ENCODE measurements around the gene C9orf152. TPM values are rescaled to one million over a fixed set of nuclear protein-coding genes. Genes with fewer than 3 reads are reported as not detected.

The C9orf152 gene
- total RNA-seq, 1 donor from 2014 or later: not detected

DNA sequence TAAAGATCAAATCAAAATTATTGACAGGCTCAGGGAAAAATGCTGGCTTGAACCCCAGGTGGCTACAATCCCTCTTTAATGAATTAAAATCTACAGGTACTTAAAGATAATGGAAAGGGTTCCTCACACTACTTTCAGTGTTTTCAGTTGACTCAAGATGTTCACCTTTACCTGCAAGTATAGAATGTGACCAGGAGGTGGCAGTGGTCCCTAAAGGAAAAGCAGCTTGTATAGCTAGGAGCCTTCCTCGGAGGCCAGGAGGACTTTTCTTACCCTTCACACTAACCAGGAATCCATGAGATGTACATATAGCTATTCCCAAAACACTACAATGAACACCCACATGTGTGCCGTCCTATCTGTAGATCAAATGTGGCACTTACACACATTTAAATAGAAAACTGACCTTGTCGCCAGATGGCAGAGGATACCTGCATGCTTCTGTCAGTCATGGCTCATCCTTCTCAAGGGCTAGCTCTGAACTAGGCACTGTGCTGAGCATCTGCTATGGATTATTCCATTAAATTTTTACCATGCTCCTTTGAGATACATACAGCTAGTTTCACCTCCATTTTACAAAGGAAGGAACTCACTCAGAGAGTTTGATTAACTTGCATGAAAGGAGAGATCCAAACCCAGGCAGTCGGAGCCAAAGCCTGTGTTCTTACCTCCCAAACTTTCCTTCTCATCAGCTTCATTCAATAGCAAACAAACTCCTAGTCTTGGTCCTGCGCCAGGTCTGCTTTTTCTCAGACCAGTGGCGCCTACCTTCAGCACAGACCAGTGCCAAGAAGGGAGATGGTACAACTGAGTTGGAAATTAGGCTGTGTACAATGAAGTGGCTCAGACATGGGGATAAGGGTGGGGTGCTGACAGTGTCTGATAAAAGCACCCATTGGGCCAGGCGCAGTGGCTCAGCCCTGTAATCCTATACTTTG, 24.5 kb downstream of the C9orf152 start:
- intact Hi-C loops (cut with micrococcal nuclease): loop anchor here (1.0 to 5.0 kb wide), 5 partner anchors 34 to 1115 kb away; partner anchors contain the start of gene TXN

DNA sequence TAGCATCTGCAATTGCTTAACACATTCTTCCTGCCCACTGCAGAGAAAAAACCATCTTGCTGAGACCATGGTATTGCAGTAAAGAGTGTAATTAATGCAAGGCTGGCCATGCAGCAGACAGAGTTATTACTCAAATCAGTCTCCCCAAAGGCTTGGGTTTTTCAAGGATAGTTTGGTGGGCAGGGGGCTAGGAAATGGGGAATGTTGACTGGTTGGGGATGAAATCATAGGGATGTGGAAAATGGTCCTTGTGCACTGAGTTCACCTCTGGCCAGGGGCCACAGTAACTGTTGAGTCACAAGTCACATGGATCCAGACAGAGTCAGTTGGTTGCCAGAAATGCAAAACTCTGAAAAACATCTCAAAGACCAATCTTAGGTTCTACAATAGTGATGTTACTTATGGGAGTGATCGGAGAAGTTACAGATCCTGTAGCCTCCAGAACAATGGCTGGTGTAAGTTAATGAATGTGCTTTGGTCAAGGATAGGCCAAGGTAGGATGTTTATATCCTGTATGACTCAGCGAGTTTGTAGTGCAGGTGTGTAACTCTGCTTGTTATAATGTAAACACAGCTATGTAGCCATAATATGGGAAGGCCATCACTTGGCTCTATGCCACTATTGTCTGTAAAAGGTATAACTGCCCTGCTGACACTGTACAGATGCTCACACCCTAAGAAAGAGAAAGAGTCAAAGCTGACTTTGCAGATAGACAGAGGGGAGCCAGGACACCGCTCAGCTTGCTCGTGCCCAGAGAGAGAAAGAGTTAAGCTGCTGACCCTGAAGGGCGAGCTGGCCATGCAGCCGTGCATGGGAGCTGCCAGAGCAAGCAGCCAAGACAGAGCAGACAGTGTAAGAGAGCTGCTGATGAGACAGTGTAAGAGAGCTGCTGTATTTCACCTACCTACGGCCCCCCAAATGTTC, 27.2 kb downstream of the C9orf152 start:
- intact Hi-C loops (cut with micrococcal nuclease): loop anchor here (5.0 kb wide), 1 partner anchor 77 kb away; the partner anchor contains the start of gene TXN

DNA sequence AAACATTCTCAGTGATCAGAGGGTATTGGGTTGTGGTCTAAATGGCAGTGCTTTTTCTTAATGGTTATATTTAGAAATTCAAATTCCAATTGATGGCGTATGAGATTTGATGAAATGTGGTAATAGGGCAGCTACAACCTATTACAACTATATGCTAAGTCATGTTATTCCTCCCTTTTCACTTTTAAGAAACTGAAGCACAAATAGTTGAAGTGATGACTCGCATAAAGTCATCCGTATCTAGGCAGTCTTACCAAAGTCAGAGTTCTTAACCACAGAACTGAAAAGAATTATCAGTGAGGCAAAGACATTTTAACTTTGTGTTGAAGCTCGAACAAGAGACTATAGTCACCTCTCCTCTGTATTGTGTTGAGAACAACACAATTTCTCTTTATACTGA, 28.2 kb downstream of the C9orf152 start:
- intact Hi-C loops (cut with micrococcal nuclease): loop anchor here (5.0 kb wide), 1 partner anchor 78 kb away; the partner anchor contains the start of gene TXN

DNA sequence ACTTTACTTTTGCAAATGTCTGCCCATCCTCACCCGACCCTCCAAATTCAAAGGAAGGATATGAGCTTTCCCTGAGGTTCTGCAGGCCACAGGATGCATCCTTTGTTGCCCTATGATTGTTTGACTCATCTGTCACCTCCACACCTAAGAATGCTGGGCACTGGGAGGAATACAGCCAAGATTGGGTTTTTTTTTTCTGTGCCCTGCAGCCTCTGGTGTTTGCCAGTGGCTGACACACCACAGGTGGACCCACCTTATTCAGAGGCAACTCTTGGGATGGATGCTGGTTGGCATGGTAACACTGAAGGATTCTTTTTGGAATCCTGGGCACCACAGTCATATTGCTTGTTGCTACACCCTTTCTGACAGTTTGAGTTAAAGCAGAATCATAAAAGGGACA, 29.7 kb downstream of the C9orf152 start:
- intact Hi-C loops (cut with micrococcal nuclease): no loop called here

DNA sequence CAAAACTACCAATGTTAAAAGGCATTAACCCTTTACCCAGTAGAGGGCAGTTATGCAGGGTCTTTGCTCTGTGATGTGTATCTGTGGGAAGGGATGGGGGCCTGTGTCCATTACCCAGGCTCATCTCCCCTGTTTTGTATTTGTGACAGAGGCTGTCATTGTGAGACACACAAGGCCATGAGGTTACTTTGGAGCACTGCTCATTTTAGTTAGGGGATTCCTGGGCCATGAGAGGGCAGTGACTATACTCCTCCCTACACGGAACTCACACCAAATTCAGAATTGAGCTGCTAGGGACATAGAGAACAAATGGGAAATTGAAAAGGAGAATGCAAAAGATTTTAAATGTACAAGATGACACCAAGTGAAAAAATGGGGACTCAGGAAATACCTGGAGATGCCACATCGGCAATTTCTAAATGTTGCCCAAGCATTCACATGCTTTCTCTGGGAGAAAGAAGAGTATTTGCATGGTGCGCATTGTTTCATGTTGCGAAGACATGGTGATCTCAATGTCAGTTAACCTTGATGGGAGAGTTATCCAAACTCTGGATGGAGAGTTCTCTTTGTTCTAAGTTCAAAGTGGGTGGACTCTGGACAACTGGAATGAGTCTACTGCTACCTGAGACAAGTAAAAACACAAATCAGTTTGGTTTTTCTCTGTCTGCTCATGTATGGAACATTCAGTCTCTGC, 32.5 kb downstream of the C9orf152 start:
- intact Hi-C loops (cut with micrococcal nuclease): no loop called here

DNA sequence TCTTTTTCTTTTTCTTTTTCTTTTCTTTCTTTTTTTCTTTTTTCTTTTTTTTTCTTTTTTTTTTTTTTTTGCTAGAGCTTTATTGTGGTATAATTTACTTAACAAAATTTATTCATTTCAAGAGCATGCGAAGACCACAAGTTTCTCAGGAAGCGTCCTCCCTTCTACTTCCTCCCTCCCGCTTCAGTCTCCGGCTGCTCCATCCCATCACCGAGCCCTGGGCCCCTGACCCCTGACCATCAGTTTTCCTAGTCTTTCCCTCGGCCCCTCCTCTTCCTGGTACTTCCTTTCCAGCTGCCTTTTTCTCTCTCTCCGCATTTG, 34.7 kb downstream of the C9orf152 start:
- intact Hi-C loops (cut with micrococcal nuclease): no loop called here

DNA sequence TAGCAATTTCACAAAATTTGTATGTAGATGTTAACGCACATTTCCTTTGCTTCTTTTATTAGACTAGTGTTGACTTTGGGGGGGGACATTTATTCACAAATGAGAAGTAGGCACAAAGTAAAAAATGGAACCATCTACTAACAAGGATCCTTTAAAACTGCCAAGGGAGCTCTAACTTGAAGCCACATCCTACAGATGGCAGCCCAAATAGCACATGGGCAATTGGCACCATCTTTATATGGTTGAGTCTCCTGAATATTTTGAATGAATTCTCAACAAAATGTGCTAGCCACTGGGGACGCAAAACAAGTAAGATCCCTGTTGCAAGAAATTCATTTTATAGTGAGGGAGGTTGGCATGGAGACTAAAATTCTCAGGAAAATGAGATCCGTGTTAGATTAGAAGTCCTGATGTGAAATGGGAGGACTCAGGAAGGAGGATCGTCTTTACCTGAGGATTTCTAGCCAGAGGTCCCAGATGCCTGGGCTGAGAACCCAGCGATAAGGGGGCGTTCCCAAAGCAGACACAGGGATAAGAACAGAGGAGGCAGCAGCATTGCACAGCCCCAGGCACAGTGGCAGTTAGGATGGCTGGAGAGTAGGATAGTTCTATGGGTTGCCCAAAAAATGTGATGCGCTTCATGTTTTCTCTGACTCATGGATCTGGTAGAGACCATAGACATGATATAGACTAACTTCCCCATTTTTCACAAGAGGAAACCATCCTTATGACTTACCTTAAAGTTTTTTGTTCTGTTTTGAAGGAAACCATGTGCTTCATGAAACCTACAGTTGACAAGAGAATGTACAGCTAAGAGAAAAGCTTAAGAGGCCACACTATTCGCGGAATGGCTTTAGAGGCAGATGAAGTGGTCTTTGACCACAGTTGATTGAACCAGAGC, 37.4 kb downstream of the C9orf152 start:
- intact Hi-C loops (cut with micrococcal nuclease): loop anchor here (1.0 kb wide), 1 partner anchor 12 kb away; no protein-coding TSS in a partner anchor

DNA sequence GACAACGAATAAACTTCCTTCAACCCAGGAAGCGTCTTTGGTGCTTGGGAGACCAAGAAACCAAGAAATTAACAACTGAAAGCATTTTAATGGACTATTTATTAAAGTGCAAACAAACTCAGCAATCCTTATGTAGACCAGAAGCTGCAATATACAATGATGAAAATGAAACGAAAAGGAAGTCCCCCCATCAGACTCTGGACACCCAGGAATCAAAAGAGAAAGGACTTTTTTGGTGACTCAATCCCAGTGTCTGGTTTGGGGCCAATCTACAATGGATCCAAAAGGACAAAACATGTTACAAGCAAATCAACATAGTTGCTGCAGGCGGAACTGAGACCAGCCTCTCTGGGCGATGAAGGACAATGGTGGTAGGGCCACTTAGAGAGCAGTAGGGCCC, 39.5 kb downstream of the C9orf152 start:
- intact Hi-C loops (cut with micrococcal nuclease): no loop called here

DNA sequence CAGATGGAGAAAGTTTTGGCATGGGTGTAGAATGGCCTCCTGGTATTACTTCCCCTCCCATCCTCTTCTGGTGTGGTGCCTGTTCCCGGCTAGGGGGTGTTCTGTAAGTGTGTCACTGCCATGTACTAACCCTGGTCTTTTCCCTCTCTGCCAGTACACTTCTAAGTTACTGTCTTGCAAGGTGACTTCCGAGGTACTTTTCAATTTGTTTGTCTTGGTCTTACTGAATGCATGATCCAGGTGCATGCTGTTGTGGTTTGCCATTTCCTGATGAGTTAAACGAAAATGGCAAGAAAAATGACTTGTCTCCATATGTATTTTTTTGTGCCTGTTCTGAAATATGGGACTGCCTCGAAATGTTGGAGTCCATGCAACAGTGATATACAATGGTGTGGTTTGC, 46.0 kb downstream of the C9orf152 start:
- intact Hi-C loops (cut with micrococcal nuclease): no loop called here

DNA sequence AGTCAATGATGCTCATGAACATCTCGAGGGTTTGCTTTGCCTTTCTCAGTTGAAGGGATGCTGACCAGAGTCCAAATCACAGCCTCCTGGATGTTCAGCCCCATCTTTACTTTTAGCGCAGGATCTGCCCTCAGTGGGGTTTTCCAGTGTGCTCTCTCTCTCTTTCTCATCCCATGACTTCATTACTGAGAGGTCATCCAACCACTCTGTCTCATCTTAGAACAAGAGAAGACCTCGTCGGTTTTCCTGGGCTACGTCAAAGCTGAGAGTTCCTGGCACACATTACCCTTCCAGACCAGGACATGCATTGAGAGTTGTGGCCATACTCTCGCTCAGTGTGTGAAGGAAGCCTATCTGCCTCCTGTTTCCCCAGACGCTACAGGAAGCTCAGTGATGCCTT, 47.3 kb downstream of the C9orf152 start:
- intact Hi-C loops (cut with micrococcal nuclease): no loop called here

DNA sequence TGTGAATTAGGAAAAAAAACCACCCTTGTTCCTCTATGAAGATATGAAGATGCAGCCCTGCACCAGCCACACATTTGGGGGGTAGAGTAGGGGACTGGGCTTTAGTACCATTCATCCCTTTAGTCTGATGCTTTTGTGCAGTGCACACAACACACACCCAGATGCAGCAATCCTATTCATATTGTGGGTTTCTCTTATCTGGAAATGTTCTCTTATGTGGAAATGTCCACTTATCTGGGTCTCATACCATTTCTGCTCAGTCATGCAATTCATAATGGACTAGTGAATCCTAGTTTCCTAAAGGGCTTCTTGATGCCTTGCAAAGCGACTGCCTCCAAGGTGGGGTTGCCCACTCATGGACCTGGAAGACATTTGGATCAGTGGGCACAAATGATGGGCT, 47.8 kb downstream of the C9orf152 start:
- intact Hi-C loops (cut with micrococcal nuclease): no loop called here

DNA sequence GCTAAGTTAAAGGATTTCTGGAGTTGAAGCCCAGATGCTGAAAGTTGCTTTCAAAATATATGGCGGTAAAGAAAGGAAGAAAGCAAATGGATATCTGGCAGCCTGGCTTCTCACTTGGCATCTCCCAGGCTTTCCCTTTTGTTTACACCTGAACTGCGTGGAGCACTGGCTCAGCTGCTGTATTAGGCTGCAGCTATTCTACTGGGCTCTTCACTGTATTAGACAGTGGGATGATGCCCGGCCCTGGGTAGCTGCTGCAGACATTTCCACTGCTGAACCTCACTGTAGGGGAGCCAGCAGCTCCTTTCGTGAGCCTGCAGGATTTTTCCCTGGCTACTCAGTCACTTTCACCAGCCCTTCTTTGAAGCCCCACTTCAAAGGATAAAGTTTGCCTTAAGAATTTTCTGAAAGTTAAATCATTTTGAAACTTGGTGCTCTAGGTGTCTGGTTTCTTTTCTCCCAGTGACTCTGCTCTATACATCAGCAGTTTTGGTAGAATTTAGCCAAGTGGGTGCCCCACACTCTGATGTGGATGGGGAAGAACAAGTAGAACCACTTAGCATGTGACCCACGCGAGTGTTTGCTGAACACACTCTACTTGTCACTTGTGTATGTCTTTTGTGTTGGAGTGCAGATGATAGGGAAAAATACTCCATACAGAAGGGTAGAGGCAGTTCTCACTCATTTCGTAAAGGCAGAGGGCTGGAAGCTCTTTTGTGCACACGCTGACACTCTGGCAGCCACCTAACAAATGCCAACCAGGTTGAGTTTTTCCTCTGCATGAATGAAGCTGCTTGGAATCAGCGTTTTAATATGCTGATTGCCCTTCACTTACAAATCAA, 49.9 kb downstream of the C9orf152 start:
- intact Hi-C loops (cut with micrococcal nuclease): loop anchor here (1.0 to 10.0 kb wide), 6 partner anchors 10 to 1043 kb away; partner anchors contain the start of genes TMEM245 and TXN

DNA sequence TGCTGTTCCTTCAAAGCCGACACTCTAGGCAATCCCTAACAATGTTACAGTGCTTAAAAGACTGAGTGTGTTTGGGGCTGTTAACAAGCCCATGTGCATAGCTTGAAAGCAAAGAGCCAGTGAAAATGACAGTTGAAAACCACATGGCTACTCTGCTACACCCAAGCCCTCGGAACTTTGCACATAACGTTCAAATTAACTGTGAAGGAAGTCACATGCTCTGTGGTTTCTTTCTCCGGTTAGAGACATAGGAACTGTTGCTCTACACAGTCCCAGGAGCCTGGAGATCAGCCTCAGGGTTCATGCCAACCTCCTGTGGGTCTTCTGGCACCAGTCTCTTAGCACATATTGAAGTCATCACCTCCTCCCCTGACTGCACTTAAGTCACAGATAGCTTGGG, 51.1 kb downstream of the C9orf152 start:
- intact Hi-C loops (cut with micrococcal nuclease): loop anchor here (1.0 to 10.0 kb wide), 5 partner anchors 9 to 1042 kb away; partner anchors contain the start of genes TMEM245 and TXN

DNA sequence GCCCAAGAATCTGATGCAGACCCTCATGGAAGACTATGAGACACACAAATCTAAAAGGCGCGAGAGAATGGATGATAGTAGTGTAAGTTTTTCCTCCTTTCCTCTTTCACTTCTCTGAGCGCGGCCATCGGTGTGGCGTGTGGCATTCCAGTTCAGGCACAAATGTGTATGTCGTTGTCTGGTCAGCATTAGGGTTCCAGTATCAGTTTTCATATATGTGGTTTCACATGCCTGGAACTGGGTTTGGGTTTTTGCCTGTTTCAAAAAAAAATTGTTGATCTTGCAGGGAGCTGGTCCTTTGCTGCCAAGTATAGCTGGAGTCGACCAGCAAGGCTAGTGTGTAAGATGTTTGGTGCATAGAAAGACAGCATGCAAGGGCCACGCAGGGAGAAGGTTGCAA, 51.5 kb downstream of the C9orf152 start:
- intact Hi-C loops (cut with micrococcal nuclease): loop anchor here (2.0 to 10.0 kb wide), 3 partner anchors 100 to 1042 kb away; partner anchors contain the start of genes TMEM245 and TXN

DNA sequence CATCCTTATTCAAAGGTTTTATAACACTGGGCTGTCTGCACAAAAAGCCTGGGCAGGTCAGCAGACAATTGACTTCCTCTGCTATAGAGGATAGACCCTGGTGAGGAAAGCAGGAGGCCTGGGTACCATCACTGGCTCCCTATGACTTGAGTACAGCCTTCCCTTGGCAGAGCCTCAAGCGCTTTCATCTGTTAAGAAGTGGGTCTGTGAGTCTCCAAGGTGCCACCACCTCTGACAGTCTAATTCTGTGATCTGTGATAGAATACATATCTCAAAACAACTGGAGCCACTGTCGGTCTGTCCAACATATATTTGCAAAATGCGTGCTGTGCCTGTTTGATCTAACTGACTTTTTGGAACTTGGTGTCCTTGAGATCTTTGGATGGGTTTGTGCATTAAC, 52.2 kb downstream of the C9orf152 start:
- intact Hi-C loops (cut with micrococcal nuclease): loop anchor here (2.0 to 10.0 kb wide), 3 partner anchors 101 to 1041 kb away; partner anchors contain the start of genes TMEM245 and TXN

DNA sequence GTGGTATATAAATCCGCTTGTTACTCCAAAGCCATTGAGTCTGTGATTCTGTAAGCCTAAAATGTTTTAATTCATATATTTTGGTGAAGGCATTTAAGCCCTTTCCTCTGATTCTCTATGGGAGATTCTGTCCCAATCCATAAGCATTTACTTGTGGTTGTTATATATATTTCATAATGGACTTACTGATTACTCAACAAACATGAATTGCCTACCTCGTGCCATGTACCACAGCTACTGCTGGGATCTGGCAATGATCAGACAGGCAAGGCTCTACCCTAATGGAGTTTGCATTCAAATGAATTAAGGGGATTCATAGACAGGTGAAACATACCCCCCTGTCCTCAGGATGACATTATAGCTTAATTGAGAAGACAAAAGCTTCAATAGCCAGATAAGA, 54.5 kb downstream of the C9orf152 start:
- intact Hi-C loops (cut with micrococcal nuclease): loop anchor here (1.0 to 10.0 kb wide), 4 partner anchors 250 to 1039 kb away; partner anchors contain the start of gene TMEM245

DNA sequence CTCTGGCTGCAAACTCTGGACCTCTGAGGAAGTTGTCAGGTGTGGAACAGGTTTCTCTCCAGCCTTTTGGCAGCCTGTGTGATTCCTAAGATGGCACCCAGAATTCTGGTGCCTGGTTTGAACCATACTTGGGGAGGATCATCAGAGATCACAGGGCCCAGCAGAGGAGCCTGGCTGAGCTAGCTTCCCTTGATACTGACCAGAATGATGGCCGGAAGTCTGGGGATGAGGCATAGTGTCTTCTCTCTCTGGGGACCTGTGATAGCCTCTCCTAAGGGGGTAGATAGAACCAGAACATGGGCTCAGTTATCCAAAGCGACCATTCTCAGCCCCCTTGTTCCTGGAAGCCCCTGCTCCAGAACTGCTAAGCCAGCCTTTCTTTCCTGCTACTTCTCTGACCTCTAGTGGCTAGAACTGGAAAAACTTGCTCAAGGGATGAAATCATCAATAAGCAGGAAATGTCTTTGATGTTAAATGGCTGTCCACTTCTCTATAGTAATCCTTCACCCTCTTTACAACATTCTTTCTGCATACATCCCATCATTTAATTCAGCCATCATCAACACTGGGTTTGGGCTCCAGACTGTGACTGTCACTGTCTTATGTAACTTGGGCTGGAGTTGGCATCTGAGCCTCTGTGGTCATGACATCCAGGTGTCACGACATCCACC, 55.1 kb downstream of the C9orf152 start:
- intact Hi-C loops (cut with micrococcal nuclease): loop anchor here (1.0 to 10.0 kb wide), 5 partner anchors 246 to 1038 kb away; partner anchors contain the start of gene TMEM245
